C4-2B (cell line): Measurements from ENCODE around the gene DGKQ.

Source experiments
- CTCF ChIP-seq: fragments of 450-650 bp; conservative IDR thresholded peaks from 2 replicates; pipeline ENCODE4 v1.5.1; 2017; ENCODE audit warnings: mild to moderate bottlenecking
- ZFX ChIP-seq: fragments of 450-650 bp; IDR thresholded peaks from 2 replicates; pipeline ENCODE4 v1.6.1; 2017

- TF ChIP-seq CTCF (no peak), ZFX (no peak)
Measured at GRCh38 chr4:985123-985830, 11.9 kb upstream of the DGKQ start.
